Adrenal gland (tissue), 5 donors: ENCODE data around the gene IGFBP1.

ENCODE experiments used
- POLR2A ChIP-seq, 2 donors: fragments of 450-650 bp; IDR thresholded peaks; one replicate each; pipeline ENCODE4 v1.6.1; 2017; ENCODE audit warnings: antibody characterized with exemption in 2 of 2, mild to moderate bottlenecking in 2 of 2, moderate library complexity in 1 of 2
- TF ChIP-seq, protein P1 (sequence below), 6 experiments: fragments of 450-650 bp in 4 of 6; fragments of 200-600 bp in 2 of 6; sonication (generic) in 1 of 6; IDR thresholded peaks; 1 replicate in 5 of 6; 2 replicates in 1 of 6; pipeline versions ENCODE4 v1.5.1 to v1.8.0; 2016 to 2021; ENCODE audit warnings: antibody characterized with exemption in 6 of 6, mild to moderate bottlenecking in 2 of 6, moderate library complexity in 1 of 6
- donor health status: DM: no; HTN: no; CAD: no.

GRCh38 chr7:45930967-45931366 lies 42.7 kb downstream of the IGFBP1 start:
- TF ChIP-seq, protein P1, sequence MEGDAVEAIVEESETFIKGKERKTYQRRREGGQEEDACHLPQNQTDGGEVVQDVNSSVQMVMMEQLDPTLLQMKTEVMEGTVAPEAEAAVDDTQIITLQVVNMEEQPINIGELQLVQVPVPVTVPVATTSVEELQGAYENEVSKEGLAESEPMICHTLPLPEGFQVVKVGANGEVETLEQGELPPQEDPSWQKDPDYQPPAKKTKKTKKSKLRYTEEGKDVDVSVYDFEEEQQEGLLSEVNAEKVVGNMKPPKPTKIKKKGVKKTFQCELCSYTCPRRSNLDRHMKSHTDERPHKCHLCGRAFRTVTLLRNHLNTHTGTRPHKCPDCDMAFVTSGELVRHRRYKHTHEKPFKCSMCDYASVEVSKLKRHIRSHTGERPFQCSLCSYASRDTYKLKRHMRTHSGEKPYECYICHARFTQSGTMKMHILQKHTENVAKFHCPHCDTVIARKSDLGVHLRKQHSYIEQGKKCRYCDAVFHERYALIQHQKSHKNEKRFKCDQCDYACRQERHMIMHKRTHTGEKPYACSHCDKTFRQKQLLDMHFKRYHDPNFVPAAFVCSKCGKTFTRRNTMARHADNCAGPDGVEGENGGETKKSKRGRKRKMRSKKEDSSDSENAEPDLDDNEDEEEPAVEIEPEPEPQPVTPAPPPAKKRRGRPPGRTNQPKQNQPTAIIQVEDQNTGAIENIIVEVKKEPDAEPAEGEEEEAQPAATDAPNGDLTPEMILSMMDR (IDR thresholded peaks at IDR 0.05): no peak
- no peak for TF ChIP-seq POLR2A (IDR thresholded peaks at IDR 0.05)
